Measurements from ENCODE around the gene SLCO3A1. TPM values are rescaled to one million over a fixed set of nuclear protein-coding genes. Genes with fewer than 3 reads are reported as not detected.

SLCO3A1 gene
- total RNA-seq, 1 experiment from 2014 or later: 5.1 TPM

GRCh38 chr15:91884606-91885005, 31.1 kb downstream of the SLCO3A1 start (continued):
- TF ChIP-seq MAX (IDR thresholded peaks at IDR 0.05) (no peak), POLR2AphosphoS5 (IDR thresholded peaks at IDR 0.05; ENCODE audit: low read depth, low read length) (no peak), EZH2 (IDR thresholded peaks at IDR 0.05) (no peak)

GRCh38 chr15:91885054-91885453, 31.5 kb downstream of the SLCO3A1 start:
- DNase-seq (ENCODE audit: low read depth, low spot score) (no peak), ATAC-seq (no peak)
- ChIA-PET RAD21 (ENCODE audit: low non-redundant PET in 1 of 2, low total read pairs in 2 of 2, uncharacterized antibody in 2 of 2, unreplicated experiment in 2 of 2) (no interaction called here), POLR2A (no interaction called here), CTCF (no interaction called here)
- no peaks in the 10 kb centered on the region for H3K9me2 ChIP-seq (ENCODE audit: insufficient read depth)
- no peak overlapping the region for H2AFZ ChIP-seq (ENCODE audit: low read depth, low read length, poor library complexity, severe bottlenecking)
- H3K4me3 ChIP-seq (replicated peaks in 1 of 2; ENCODE audit: low read depth in 1 of 2, low read length in 2 of 2): no peak overlapping the region
- no peaks in the 10 kb centered on the region for H3K79me2 ChIP-seq (ENCODE audit: insufficient read depth, low read length)
- H3K9me3 ChIP-seq (ENCODE audit: control insufficient read depth in 1 of 2, insufficient read depth in 1 of 2, low read depth in 1 of 2, low read length in 2 of 2): no peaks in the 10 kb centered on the region
- TF ChIP-seq ZNF274 (IDR thresholded peaks at IDR 0.05; ENCODE audit: low read depth, low read length): no peak
- TF ChIP-seq ZBTB33 (IDR thresholded peaks at IDR 0.05; ENCODE audit: extremely low read depth, insufficient replicate concordance, low read length): no peak
- TF ChIP-seq FOSL1 (IDR thresholded peaks at IDR 0.05; ENCODE audit: low read depth): no peak
- no peak for TF ChIP-seq RAD21 (IDR thresholded peaks at IDR 0.05; ENCODE audit: low read depth)
- no peak for TF ChIP-seq SRF (IDR thresholded peaks at IDR 0.05; ENCODE audit: low read depth)
- no peak for TF ChIP-seq JUND (IDR thresholded peaks at IDR 0.05)
- no peak for TF ChIP-seq TCF7L2 (IDR thresholded peaks at IDR 0.05; ENCODE audit: borderline replicate concordance, extremely low read depth, insufficient read depth, insufficient read length)
- intact Hi-C loops (cut with micrococcal nuclease): loop anchor here (5.0 kb wide), 1 partner anchor 192 kb away; no protein-coding TSS in a partner anchor
- H3K9ac ChIP-seq (ENCODE audit: low read length): no peak overlapping the region
- H3K36me3 ChIP-seq (ENCODE audit: control insufficient read depth in 1 of 2, insufficient read depth in 2 of 2, low read length in 2 of 2): no peaks in the 10 kb centered on the region
- H3K27me3 ChIP-seq (ENCODE audit: insufficient read depth, low read length): no peaks in the 10 kb centered on the region
- no peak overlapping the region for H3K4me2 ChIP-seq (ENCODE audit: low read length)
- H4K20me1 ChIP-seq (ENCODE audit: insufficient read depth): no peaks in the 10 kb centered on the region
- no peaks in the 10 kb centered on the region for H3K4me1 ChIP-seq (ENCODE audit: control insufficient read depth in 1 of 2, insufficient read depth in 2 of 2, low read length in 2 of 2)
- H3K27ac ChIP-seq (ENCODE audit: low read depth, low read length): no peak overlapping the region
- BruUV-seq (replicated peaks): no TSS peak

All from HCT116 (cell line).